A673 (cell line): ENCODE data around the gene UNC13B. TPM values are rescaled to one million over a fixed set of nuclear protein-coding genes. Genes with fewer than 3 reads are reported as not detected.

Source experiments
- BruUV-seq: library from RNA; stranded (reverse); fragments of 400-500 nt; replicated peaks from 2 replicates; lab custom pipeline; 2021; lab: Mats Ljungman, UMichigan
- CTCF ChIA-PET: fragments of 300-600 bp; sonication (Branson Sonifier 250); formaldehyde crosslinking; loops from one replicate; lab custom pipeline; 2022; ENCODE audit warnings: antibody characterized with exemption; lab: Charles Lee
- POLR2A ChIA-PET: fragments of 300-600 bp; sonication (Branson Sonifier 250); formaldehyde crosslinking; loops from one replicate; lab custom pipeline; 2022; ENCODE audit warnings: antibody characterized with exemption; ENCODE audit not compliant: low non-redundant PET; lab: Charles Lee
- DNase-seq: peaks from one replicate; pipeline ENCODE4 v3.0.0-alpha.2; 2015; ENCODE audit warnings: low spot score
- H3K27ac ChIP-seq: fragments of 200-600 bp; sonication (generic); 2 replicates; pipeline ENCODE4 v1.5.1; 2016; ENCODE audit warnings: mixed run types, low read depth, mild to moderate bottlenecking, mixed read lengths, antibody characterized with exemption, low read length; ENCODE audit not compliant: poor library complexity, severe bottlenecking
- H3K27me3 ChIP-seq: fragments of 200-600 bp; sonication (generic); replicated peaks from 2 replicates; pipeline ENCODE4 v1.6.1; 2017; ENCODE audit warnings: mixed run types, low read depth, mild to moderate bottlenecking, mixed read lengths, antibody characterized with exemption, low read length; ENCODE audit not compliant: insufficient read depth, poor library complexity
- H3K36me3 ChIP-seq: fragments of 200-600 bp; sonication (generic); 2 replicates; pipeline ENCODE4 v1.6.1; 2016; ENCODE audit warnings: mixed run types, mild to moderate bottlenecking, mixed read lengths, antibody characterized with exemption, low read length; ENCODE audit not compliant: insufficient read depth, poor library complexity, severe bottlenecking
- H3K4me1 ChIP-seq: fragments of 200-600 bp; sonication (generic); 2 replicates; pipeline ENCODE4 v1.6.1; 2017; ENCODE audit warnings: mixed run types, mild to moderate bottlenecking, mixed read lengths, antibody characterized with exemption, low read length; ENCODE audit not compliant: insufficient read depth, poor library complexity, severe bottlenecking
- H3K4me3 ChIP-seq: fragments of 200-600 bp; sonication (generic); 2 replicates; pipeline ENCODE4 v1.5.1; 2016; ENCODE audit warnings: low read depth, mixed run types, mild to moderate bottlenecking, mixed read lengths, low read length; ENCODE audit not compliant: poor library complexity, severe bottlenecking
- H3K9me3 ChIP-seq: fragments of 200-600 bp; sonication (generic); 2 replicates; pipeline ENCODE4 v1.6.1; 2016; ENCODE audit warnings: mixed run types, low read depth, mild to moderate bottlenecking, mixed read lengths, antibody characterized with exemption, low read length; ENCODE audit not compliant: poor library complexity, severe bottlenecking
- CTCF ChIP-seq: fragments of 300-800, 200-600 bp; sonication (generic); conservative IDR thresholded peaks from 2 replicates; pipeline ENCODE4 v1.5.1; 2017; ENCODE audit warnings: low read depth, mild to moderate bottlenecking, antibody characterized with exemption, low read length, moderate library complexity, mixed read lengths
- EZH2 ChIP-seq: fragments of 200-600 bp; sonication (generic); IDR thresholded peaks from 2 replicates; pipeline ENCODE4 v1.6.1; 2017; ENCODE audit warnings: borderline replicate concordance, low read depth, mild to moderate bottlenecking, mixed read lengths, antibody characterized with exemption, low read length; ENCODE audit not compliant: poor library complexity, severe bottlenecking
- intact Hi-C: fragments of 100-400 bp; cut with micrococcal nuclease; formaldehyde crosslinking; loops from one replicate; pipeline ENCODE4 v1.10.0; 2022; ENCODE audit not compliant: unreplicated experiment
- total RNA-seq: library from RNA; stranded (reverse); gene quantifications from 2 replicates; pipeline ENCODE4 v1.2.3, GENCODE V29; 2021

UNC13B gene
- total RNA-seq, 1 experiment from 2014 or later, result 19.8 TPM

- Histone ChIP-seq H3K27ac (no peak overlapping the region), H3K36me3 (no peaks in the 10 kb centered on the region), H3K4me3 (no peak overlapping the region), H3K9me3 (no peaks in the 10 kb centered on the region), H3K27me3 (no peaks in the 10 kb centered on the region), H3K4me1 (no peaks in the 10 kb centered on the region)
- no TSS peak for BruUV-seq
- ChIA-PET CTCF (no interaction called here), POLR2A (no interaction called here)
- no peak for TF ChIP-seq EZH2
- no peak for TF ChIP-seq CTCF
- intact Hi-C loops, result no loop called here
- no peak for DNase-seq
Measured at GRCh38 chr9:35294066-35294465, 132.3 kb downstream of the UNC13B start.

- no peaks in the 10 kb centered on the region for H3K4me1 ChIP-seq
- H3K9me3 ChIP-seq, result no peaks in the 10 kb centered on the region
- no peak overlapping the region for H3K4me3 ChIP-seq
- BruUV-seq, result no TSS peak
- ChIA-PET POLR2A (no interaction called here), CTCF (no interaction called here)
- no peaks in the 10 kb centered on the region for H3K36me3 ChIP-seq
- no peak overlapping the region for H3K27ac ChIP-seq
- H3K27me3 ChIP-seq, result no peaks in the 10 kb centered on the region
- TF ChIP-seq EZH2 (no peak), CTCF (no peak)
- DNase-seq, result no peak
- intact Hi-C loops, result no loop called here
Measured at GRCh38 chr9:35294556-35294955, 132.7 kb downstream of the UNC13B start.

- no peak for TF ChIP-seq CTCF
- no peak for TF ChIP-seq EZH2
- Histone ChIP-seq H3K4me1 (no peaks in the 10 kb centered on the region), H3K4me3 (no peak overlapping the region), H3K27ac (no peak overlapping the region), H3K9me3 (no peaks in the 10 kb centered on the region), H3K36me3 (no peaks in the 10 kb centered on the region), H3K27me3 (no peaks in the 10 kb centered on the region)
- no peak for DNase-seq
- intact Hi-C loops, result no loop called here
- CTCF ChIA-PET, result no interaction called here
- BruUV-seq, result no TSS peak
- POLR2A ChIA-PET, result no interaction called here
Measured at GRCh38 chr9:35295369-35296036, 133.7 kb downstream of the UNC13B start.
